Effector memory CD4-positive, alpha-beta T cell (primary cell): ENCODE measurements around the gene PLCD1.

ENCODE experiments used
- DNase-seq, 3 donors: peaks; one replicate each; pipeline ENCODE4 v3.0.0-alpha.2; 2020
- H3K27ac ChIP-seq: 2 replicates; pipeline ENCODE4 v1.7.0; 2013; ENCODE audit warnings: mild to moderate bottlenecking, low read length, moderate library complexity; ENCODE audit not compliant: insufficient read depth, poor library complexity, severe bottlenecking
- H3K27me3 ChIP-seq: replicated peaks from 2 replicates; pipeline ENCODE4 v1.7.0; 2013; ENCODE audit warnings: mild to moderate bottlenecking, low read length; ENCODE audit not compliant: insufficient read depth, control insufficient read depth, poor library complexity, severe bottlenecking
- H3K36me3 ChIP-seq: 2 replicates; pipeline ENCODE4 v1.7.0; 2013; ENCODE audit warnings: mild to moderate bottlenecking, low read length, moderate library complexity; ENCODE audit not compliant: control insufficient read depth, insufficient read depth
- H3K4me1 ChIP-seq: 2 replicates; pipeline ENCODE4 v1.7.0; 2013; ENCODE audit warnings: low read length, mild to moderate bottlenecking; ENCODE audit not compliant: control insufficient read depth, insufficient read depth, poor library complexity, severe bottlenecking
- H3K4me3 ChIP-seq: 2 replicates; pipeline ENCODE4 v1.7.0; 2013; ENCODE audit warnings: low read length, low read depth, mild to moderate bottlenecking; ENCODE audit not compliant: insufficient read depth, poor library complexity, severe bottlenecking
- H3K9me3 ChIP-seq: 2 replicates; pipeline ENCODE4 v1.7.0; 2013; ENCODE audit warnings: mild to moderate bottlenecking, low read length, moderate library complexity; ENCODE audit not compliant: control insufficient read depth

The PLCD1 gene

DNA sequence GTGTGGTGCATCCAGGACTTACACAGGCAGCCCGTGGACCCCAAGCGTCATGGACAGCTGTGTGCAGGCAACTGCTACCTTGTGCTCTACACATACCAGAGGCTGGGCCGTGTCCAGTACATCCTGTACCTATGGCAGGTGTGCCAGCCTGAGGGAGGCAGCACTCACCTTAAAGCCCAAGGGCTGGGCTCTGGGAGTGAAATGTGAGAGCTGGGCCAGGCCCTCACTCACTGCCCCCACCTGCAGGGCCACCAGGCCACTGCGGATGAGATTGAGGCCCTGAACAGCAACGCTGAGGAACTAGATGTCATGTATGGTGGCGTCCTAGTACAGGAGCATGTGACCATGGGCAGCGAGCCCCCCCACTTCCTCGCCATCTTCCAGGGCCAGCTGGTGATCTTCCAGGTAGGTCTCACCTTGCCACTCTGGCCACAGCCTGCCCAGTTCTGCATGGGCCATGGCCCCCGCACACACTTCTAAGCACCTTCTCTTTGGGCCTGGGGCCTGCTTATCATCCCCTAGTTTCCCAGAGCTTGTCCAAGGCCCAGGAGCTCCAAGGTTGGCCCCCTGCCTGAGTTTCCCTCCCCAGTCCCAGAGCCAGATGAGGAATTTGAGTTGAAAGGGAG, 27.9 kb downstream of the PLCD1 start:
- no peak for DNase-seq
- Histone ChIP-seq H3K9me3 (no peaks in the 10 kb centered on the region), H3K27me3 (no peaks in the 10 kb centered on the region), H3K27ac (no peak overlapping the region), H3K4me1 (peaks cover 29% of the 10 kb centered on the region), H3K4me3 (no peak overlapping the region), H3K36me3 (peaks cover 39% of the 10 kb centered on the region)

DNA sequence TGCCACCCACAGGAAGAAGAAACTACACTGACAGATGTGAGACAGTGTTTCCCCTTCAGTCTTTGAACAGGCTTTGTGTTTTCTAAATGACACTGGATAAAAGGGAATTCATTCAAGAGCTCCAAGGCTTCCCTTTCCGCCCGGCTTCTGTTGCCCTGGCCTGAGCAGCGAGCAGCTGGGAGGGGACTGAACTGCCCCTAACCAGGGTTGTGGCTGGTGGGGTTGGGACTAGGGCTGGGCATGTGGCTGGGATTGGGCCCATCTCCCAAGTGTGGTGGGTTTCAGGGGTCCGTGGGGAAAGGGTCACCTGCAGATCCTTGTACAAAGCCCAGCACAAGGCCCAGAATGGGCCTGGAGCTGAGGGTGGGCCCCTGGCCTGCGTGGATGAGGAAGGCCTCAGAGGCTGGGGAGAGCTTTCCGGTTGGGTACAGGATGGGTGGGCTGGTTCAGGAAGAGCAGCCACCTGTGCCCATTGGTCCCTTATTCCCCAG, 28.4 kb downstream of the PLCD1 start:
- no peak for DNase-seq
- H3K27me3 ChIP-seq, result no peaks in the 10 kb centered on the region
- no peak overlapping the region for H3K27ac ChIP-seq
- H3K4me3 ChIP-seq, result no peak overlapping the region
- H3K9me3 ChIP-seq, result no peaks in the 10 kb centered on the region
- H3K4me1 ChIP-seq, result peaks cover 34% of the 10 kb centered on the region
- H3K36me3 ChIP-seq, result peaks cover 39% of the 10 kb centered on the region

DNA sequence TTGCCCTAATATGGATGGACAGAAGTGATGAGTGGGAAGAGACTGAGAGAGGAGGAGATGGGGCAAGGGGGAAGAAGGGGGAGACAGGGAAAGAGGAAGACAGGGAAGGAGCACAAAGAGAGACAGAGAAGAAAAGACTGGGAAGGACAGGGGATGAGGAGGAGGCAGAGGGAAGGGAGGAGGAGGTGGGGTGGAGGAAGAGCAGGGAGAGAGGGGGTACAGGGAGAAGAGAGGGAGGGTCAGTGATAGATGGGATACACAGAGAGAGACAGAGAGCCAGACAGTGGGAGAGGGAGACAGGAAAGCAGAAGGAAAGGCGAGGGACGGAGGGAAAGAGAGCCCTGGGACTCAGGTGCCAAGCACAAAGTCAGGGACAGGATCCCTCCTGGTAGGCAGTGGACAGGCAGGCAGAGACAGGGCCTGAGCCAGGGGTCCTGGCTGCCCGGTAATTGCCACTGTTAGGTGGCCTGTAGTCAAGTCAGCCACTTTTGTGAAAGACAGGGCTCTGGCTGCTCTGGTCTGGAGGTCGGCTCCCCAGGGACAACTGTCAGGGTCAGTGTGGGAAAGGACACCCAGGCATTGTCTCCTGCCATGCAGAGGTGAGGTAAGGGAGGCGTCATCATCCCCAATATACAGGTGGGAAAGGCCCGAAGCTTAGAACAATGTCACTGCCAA, 29.1 kb downstream of the PLCD1 start:
- H3K4me3 ChIP-seq, result no peak overlapping the region
- H3K27ac ChIP-seq, result no peak overlapping the region
- peaks cover 40% of the 10 kb centered on the region for H3K4me1 ChIP-seq
- H3K9me3 ChIP-seq, result no peaks in the 10 kb centered on the region
- no peaks in the 10 kb centered on the region for H3K27me3 ChIP-seq
- H3K36me3 ChIP-seq, result peaks cover 36% of the 10 kb centered on the region
- DNase-seq, result no peak

DNA sequence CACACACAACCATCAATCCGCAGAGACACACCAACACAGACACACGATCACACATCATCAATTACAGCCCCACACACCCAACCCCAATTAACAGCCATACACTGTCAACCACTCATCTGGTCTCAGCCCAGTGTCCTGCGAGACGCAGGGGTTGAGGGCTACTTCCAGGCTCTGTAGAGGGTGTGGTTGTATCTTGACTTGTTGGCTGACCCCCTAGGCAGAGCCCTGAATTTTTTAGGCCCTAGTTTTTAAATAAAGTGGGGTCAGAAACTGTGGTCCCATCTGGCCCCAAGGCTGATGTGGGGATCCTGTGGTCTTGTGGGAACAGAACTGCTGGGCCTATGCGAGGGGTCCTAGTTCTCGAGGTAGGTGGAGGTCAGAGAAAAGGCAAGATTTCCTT, 29.6 kb downstream of the PLCD1 start:
- H3K4me3 ChIP-seq, result no peak overlapping the region
- no peak for DNase-seq
- H3K27ac ChIP-seq, result no peak overlapping the region
- H3K27me3 ChIP-seq, result no peaks in the 10 kb centered on the region
- no peaks in the 10 kb centered on the region for H3K9me3 ChIP-seq
- peaks cover 46% of the 10 kb centered on the region for H3K4me1 ChIP-seq
- H3K36me3 ChIP-seq, result peaks cover 31% of the 10 kb centered on the region

DNA sequence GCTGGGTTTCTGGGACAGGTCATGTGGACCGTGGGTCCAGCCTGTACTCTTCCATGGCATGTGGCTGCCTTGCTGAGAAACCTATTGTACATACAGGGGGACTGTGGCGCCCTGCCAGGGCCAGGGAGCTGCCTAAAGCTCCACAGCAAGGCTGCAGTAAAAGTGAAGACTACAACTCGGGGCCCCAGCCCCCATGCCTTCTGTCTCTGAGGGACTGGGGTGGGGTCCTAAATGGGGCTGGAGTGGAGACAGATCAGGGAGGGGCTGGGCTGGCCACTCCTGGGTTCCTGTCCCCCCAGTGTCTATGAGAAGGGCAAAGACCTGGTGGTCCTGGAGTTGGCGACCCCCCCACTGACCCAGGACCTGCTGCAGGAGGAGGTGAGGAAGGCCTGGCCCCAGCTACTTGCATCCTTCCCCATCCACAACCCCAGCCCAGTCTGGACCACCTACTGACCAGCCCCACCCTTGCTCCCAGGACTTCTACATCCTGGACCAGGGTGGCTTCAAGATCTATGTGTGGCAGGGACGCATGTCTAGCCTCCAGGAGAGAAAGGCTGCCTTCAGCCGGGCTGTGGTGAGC, 31.6 kb downstream of the PLCD1 start:
- peaks cover 56% of the 10 kb centered on the region for H3K4me1 ChIP-seq
- no peaks in the 10 kb centered on the region for H3K9me3 ChIP-seq
- no peak for DNase-seq
- peak overlapping the region; percentile 86 for H3K27ac ChIP-seq
- H3K27me3 ChIP-seq, result no peaks in the 10 kb centered on the region
- H3K4me3 ChIP-seq, result peak overlapping the region; percentile 32
- peaks cover 25% of the 10 kb centered on the region for H3K36me3 ChIP-seq

DNA sequence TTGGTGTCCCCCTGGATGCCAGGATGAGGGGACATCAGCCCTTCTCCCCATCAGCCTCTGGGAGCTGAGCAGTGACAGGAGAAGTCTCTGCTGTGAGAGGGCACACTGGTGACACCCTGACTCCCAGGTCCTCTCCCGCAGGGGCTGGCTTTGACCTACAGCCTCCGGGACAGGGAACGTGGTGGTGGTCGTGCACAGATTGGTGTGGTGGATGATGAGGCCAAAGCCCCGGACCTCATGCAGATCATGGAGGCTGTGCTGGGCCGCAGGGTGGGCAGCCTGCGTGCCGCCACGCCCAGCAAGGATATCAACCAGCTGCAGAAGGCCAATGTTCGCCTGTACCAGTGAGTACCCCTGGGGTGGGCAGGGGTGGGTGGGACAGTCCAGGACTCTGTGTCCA, 32.1 kb downstream of the PLCD1 start:
- Histone ChIP-seq H3K4me3 (no peak overlapping the region), H3K27ac (no peak overlapping the region), H3K4me1 (peaks cover 56% of the 10 kb centered on the region), H3K36me3 (peaks cover 20% of the 10 kb centered on the region), H3K9me3 (no peaks in the 10 kb centered on the region), H3K27me3 (no peaks in the 10 kb centered on the region)
- DNase-seq, result no peak

DNA sequence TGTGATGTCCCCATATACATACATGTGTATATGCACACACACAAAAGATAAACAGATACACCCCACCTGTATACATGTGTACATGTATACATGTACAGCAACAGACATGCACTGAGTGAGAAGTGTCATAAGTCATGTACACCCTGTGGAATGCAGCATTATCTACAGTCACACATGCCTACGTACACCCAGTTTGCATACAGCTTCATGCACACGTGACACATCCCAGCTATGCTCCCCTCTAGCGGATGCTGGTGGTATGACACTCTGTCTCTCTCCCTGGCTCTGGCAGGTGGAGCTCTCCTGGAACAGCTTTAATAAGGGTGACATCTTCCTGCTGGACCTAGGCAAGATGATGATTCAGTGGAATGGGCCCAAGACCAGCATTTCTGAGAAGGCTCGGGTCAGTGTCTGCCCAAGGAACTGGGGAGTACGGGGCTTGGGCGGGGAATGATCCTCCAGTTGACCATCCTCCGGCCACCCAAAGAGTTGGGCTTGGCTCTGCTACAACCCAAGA, 32.6 kb downstream of the PLCD1 start:
- no peaks in the 10 kb centered on the region for H3K27me3 ChIP-seq

DNA sequence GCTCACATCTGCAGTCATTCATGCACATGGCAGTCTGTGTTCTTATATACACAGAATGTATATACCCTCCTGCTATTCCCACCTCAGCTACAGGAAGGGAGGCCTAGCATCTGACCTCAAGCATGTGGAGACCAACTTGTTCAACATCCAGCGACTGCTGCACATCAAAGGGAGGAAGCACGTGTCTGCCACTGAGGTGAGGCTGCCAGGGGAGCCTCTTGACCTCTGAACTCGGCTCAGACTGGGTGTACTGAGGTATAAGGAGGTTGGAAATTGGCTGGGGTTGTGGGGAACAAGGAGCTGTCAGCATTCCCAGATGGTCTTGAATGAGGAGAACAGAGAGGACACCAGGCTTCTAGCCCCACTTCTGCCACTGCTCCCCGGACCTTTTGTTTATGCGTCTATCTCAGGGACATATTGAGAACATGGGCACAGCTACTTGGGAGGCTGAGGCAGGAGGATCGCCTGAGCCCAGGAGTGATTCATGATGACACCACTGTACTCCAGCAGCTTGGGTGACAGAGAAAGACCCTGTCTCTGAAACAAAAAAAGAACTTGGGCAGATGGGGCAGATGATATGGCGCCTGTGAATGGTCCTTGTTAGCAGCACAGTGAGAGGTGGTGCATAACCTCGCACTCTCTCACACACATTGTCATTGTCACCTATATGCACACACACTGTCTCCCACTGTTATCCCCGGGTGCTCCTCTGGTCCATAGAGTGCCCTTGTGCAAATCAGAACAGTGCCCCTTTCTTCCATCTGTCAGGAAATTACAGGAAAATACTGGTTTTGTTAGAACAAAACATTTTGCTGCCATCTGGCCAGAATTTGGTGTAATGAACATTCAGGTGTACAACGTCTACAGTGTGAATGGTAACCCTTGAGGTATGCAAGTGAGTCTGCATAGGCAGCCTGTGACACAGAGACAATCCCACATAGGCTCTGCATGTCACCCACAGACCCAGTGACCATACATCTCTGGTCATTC, 33.5 kb downstream of the PLCD1 start:
- DNase-seq, result peak in 1 of 3 donors; percentile 18
- Histone ChIP-seq H3K9me3 (no peaks in the 10 kb centered on the region), H3K36me3 (peaks cover 7% of the 10 kb centered on the region), H3K27ac (peak overlapping the region; percentile 24), H3K4me1 (peaks cover 56% of the 10 kb centered on the region), H3K4me3 (no peak overlapping the region), H3K27me3 (no peaks in the 10 kb centered on the region)

More for the DNA sequence above, 32.6 kb downstream of the PLCD1 start:
- Histone ChIP-seq H3K9me3 (no peaks in the 10 kb centered on the region), H3K27ac (peak overlapping the region; percentile 24), H3K36me3 (peaks cover 16% of the 10 kb centered on the region), H3K4me1 (peaks cover 56% of the 10 kb centered on the region), H3K4me3 (no peak overlapping the region)
- DNase-seq, result peak; percentile 61 to 74 (median 65)

DNA sequence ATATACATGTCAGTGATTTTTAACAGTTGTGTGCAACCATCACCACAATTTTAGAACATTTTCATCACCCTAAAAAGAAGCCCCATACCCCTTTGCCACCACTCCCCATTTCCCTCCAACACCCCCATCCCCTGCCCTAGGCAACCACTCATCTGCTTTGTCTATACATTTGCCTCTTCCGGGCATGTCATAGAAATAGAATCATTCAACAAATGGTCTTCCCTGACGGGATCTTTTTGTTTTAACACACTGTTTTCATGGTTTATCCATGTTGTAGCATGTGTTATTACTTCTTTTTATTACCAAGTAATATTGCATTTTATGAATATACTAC, 34.8 kb downstream of the PLCD1 start:
- Histone ChIP-seq H3K27me3 (no peaks in the 10 kb centered on the region), H3K27ac (peak overlapping the region; percentile 81), H3K4me1 (peaks cover 56% of the 10 kb centered on the region), H3K4me3 (peak overlapping the region; percentile 63), H3K36me3 (peaks cover 1% of the 10 kb centered on the region), H3K9me3 (no peaks in the 10 kb centered on the region)
- DNase-seq, result no peak
